Adrenal gland (tissue), 12 donors: ENCODE measurements around the gene ATP8B2. TPM values are rescaled to one million over a fixed set of nuclear protein-coding genes. Genes with fewer than 3 reads are reported as not detected.
"Not testable (repeated sequence)": the region's sequence is repeated elsewhere in the genome, so short reads cannot be mapped to it uniquely, and the experiment has no call there.

ENCODE experiments used
- DNase-seq, 7 donors: peaks; one replicate each; pipeline ENCODE4 v3.0.0-alpha.2; 2019 to 2020
- H3K27ac ChIP-seq, 5 donors: fragments of 200-600 bp; sonication (generic) in 4 of 5; 1 replicate in 3 of 5; 2 replicates in 2 of 5; pipeline versions ENCODE4 v1.5.1 to v1.8.0; 2016 to 2020; ENCODE audit warnings: mild to moderate bottlenecking in 1 of 5
- H3K27me3 ChIP-seq: fragments of 200-600 bp; 2 replicates; pipeline ENCODE4 v1.8.0; 2021
- H3K36me3 ChIP-seq, 2 donors: fragments of 200-600 bp; replicated peaks in 1 of 2; 1 replicate in 1 of 2; 2 replicates in 1 of 2; pipeline versions ENCODE4 v1.5.1 to v1.8.0; 2018 to 2022
- H3K4me1 ChIP-seq, 2 donors: fragments of 200-600 bp; replicated peaks in 1 of 2; 1 replicate in 1 of 2; 2 replicates in 1 of 2; pipeline versions ENCODE4 v1.5.1 to v1.8.0; 2018 to 2021
- H3K4me3 ChIP-seq, 4 donors: fragments of 200-600 bp; sonication (generic) in 3 of 4; one replicate each; pipeline ENCODE4 v1.5.1; 2016 to 2018
- H3K9me3 ChIP-seq, 3 donors: fragments of 200-600 bp; sonication (generic) in 1 of 3; replicated peaks in 1 of 3; 1 replicate in 2 of 3; 2 replicates in 1 of 3; pipeline versions ENCODE4 v1.5.1 to v1.8.0; 2016 to 2021
- CTCF ChIP-seq, 6 experiments: fragments of 450-650 bp in 4 of 6; fragments of 200-600 bp in 2 of 6; sonication (generic) in 1 of 6; IDR thresholded peaks; 1 replicate in 5 of 6; 2 replicates in 1 of 6; pipeline versions ENCODE4 v1.5.1 to v1.8.0; 2016 to 2021; ENCODE audit warnings: antibody characterized with exemption in 6 of 6, mild to moderate bottlenecking in 2 of 6, moderate library complexity in 1 of 6
- POLR2A ChIP-seq, 2 donors: fragments of 450-650 bp; IDR thresholded peaks; one replicate each; pipeline ENCODE4 v1.6.1; 2017; ENCODE audit warnings: antibody characterized with exemption in 2 of 2, mild to moderate bottlenecking in 2 of 2, moderate library complexity in 1 of 2
- WGBS, 4 donors: extraction: QIAGEN DNeasy Blood & Tissue Kit in 2 of 4; methylation state at CpG; one replicate each; pipeline versions ENCODE4 v1.1.5 to v1.1.7; 2013 to 2017; 5-methylcytosine and 5-hydroxymethylcytosine counted together
- intact Hi-C, 2 donors: fragments of 100-400 bp; cut with DNase I; formaldehyde crosslinking; loops; one replicate each; pipeline versions ENCODE4 v1.14.1 to v1.15.0; 2022 to 2023
- polyA plus RNA-seq, 3 donors: library from polyadenylated mRNA; stranded (reverse); fragments of 200-250 nt in 2 of 3; fragments of 350-450 nt in 1 of 3; fragmentation: Illumina TruSeq in 1 of 3; extraction: RNeasy Lipid Tissue Mini Kit (QIAGEN cat#74804) in 1 of 3; gene quantifications; one replicate each; pipeline ENCODE4 v1.2.3, GENCODE V29; 2013 to 2014
- total RNA-seq, 9 donors: library from RNA; depleted of rRNA in 4 of 9; stranded (reverse); fragments of >200 nt in 4 of 9; fragments of 120-200 nt in 1 of 9; fragmentation: NEBNext Ultra II Directional in 1 of 9; extraction: Animal tissue kit (Norgen Biotek cat#: 25700) in 1 of 9; gene quantifications; one replicate each; pipeline versions ENCODE4 v1.1.0 to v1.2.4, GENCODE V29; 2013 to 2023
- donor health status: healthy with polysubstance abuse.
- donor health status: Bipolar disorder and iron deficiency.
- donor health status: DM: yes; HTN: yes; CAD: no.
- donor health status: DM: no; HTN: no; CAD: no.
- donor health status: DM: no; HTN: no; CAD: no.
- donor health status: DM: yes; HTN: yes; CAD: no.

ATP8B2 gene
- total and polyA plus RNA-seq, 12 donors, result 9.9 to 80.8 (median 23.8) TPM

DNA sequence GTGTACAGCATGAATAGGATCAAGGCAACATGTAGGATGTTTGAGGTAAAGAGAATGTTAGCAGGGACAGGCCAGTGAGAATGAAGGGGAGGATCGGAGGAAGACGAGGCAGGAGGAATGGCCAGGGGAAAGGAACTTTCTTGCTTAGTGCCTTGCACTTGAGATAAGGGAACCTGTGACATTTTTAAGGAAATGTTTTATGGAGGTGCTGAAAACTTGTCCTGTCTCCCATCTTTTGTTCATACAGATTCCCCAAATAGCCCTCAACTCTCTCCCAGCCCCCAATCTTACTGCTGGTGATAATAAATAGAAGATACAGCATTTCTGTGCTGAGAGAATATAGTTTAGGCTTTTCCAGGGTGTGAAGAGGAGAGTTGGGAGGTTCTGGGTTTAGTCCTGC, 13.6 kb downstream of the ATP8B2 start:
- Histone ChIP-seq H3K27ac (no peak overlapping the region), H3K9me3 (no peaks in the 10 kb centered on the region), H3K36me3 (peaks cover 0 to 55% of the 10 kb centered on the region in 2 donors), H3K4me3 (no peak overlapping the region), H3K4me1 (peaks cover 4 to 10% of the 10 kb centered on the region in 2 donors), H3K27me3 (no peaks in the 10 kb centered on the region)
- 90 to 100% (median 98%) methylated on average over 2 of the region's 2 CpGs for WGBS, 4 donors
- intact Hi-C loops, result no loop called here
- DNase-seq, result no peak
- no peak for TF ChIP-seq POLR2A (IDR thresholded peaks at IDR 0.05)
- no peak for TF ChIP-seq CTCF (IDR thresholded peaks at IDR 0.05)

DNA sequence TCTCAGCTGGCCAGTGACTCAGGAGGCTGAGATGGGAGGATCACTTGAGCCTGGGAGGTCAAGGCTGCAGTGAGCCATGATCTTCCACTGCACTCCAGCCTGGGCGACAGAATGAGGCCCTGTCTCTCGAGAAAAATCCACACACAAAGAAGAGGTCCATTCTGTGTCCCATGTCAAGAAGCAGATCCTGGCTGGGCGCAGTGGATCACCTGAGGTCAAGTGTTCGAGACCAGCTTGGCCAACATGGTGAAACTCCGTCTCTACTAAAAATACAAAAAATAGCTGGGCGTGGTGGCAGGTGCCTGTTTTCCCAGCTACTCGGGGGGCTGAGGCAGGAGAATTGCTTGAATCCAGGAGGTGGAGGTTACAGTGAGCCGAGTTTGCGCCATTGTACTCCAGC, 16.0 kb downstream of the ATP8B2 start:
- H3K27ac ChIP-seq, H3K9me3 ChIP-seq, intact Hi-C loops, H3K4me3 ChIP-seq, H3K4me1 ChIP-seq, DNase-seq, H3K27me3 ChIP-seq: not testable (repeated sequence)
- H3K36me3 ChIP-seq, result peaks cover 0 to 80% of the 10 kb centered on the region in 2 donors
- WGBS, 4 donors, result 92 to 96% (median 94%) methylated on average over 8 to 9 of the region's 9 CpGs

GRCh38 chr1:154342132-154342531, 16.8 kb downstream of the ATP8B2 start:
- H3K27ac ChIP-seq, result no peak overlapping the region
- intact Hi-C loops, result no loop called here
- no peak overlapping the region for H3K4me3 ChIP-seq
- peaks cover 0 to 87% of the 10 kb centered on the region in 2 donors for H3K36me3 ChIP-seq
- DNase-seq, result no peak
- TF ChIP-seq CTCF (IDR thresholded peaks at IDR 0.05) (no peak), POLR2A (IDR thresholded peaks at IDR 0.05) (no peak)
- H3K4me1 ChIP-seq, result no peaks in the 10 kb centered on the region
- H3K27me3 ChIP-seq, result no peaks in the 10 kb centered on the region
- WGBS, 4 donors, result 64 to 93% (median 86%) methylated on average over 4 to 7 of the region's 7 CpGs
- H3K9me3 ChIP-seq, result no peaks in the 10 kb centered on the region

GRCh38 chr1:154342836-154343472, 17.6 kb downstream of the ATP8B2 start:
- H3K4me3 ChIP-seq, result no peak overlapping the region

GRCh38 chr1:154344977-154345837, 19.9 kb downstream of the ATP8B2 start:
- Histone ChIP-seq H3K4me3 (no peak overlapping the region), H3K9me3 (no peaks in the 10 kb centered on the region), H3K27me3 (no peaks in the 10 kb centered on the region), H3K36me3 (peaks cover 0 to 79% of the 10 kb centered on the region in 2 donors), H3K27ac (no peak overlapping the region), H3K4me1 (no peaks in the 10 kb centered on the region)
- peak; percentile 10 to 38 (median 29) for TF ChIP-seq CTCF (IDR thresholded peaks at IDR 0.05)
- TF ChIP-seq POLR2A (IDR thresholded peaks at IDR 0.05), result no peak
- peak in 1 of 7 donors; percentile 43 for DNase-seq
- 85 to 90% (median 89%) methylated on average over 12 of the region's 12 CpGs for WGBS, 4 donors
- intact Hi-C loops, result no loop called here

More at GRCh38 chr1:154342836-154343472, 17.6 kb downstream of the ATP8B2 start:
- Histone ChIP-seq H3K4me1 (no peaks in the 10 kb centered on the region), H3K27ac (no peak overlapping the region), H3K9me3 (no peaks in the 10 kb centered on the region), H3K36me3 (peaks cover 0 to 80% of the 10 kb centered on the region in 2 donors), H3K27me3 (no peaks in the 10 kb centered on the region)
- no peak for TF ChIP-seq POLR2A (IDR thresholded peaks at IDR 0.05)
- intact Hi-C loops, result no loop called here
- no peak for DNase-seq
- WGBS, 4 donors, result 73 to 83% (median 81%) methylated on average over 15 to 21 of the region's 21 CpGs
